K562 (cell line): ENCODE data around the gene COLQ. TPM values are rescaled to one million over a fixed set of nuclear protein-coding genes. Genes with fewer than 3 reads are reported as not detected.

Source experiments
- BCL6 ChIP-seq: fragments of 250-450 bp; sonication (Bioruptor Pico); IDR thresholded peaks from 2 replicates; pipeline ENCODE4 v1.4.0; 2020
- BRD9 ChIP-seq: fragments of 450-650 bp; IDR thresholded peaks from 2 replicates; pipeline ENCODE4 v1.6.1; 2018; ENCODE audit warnings: low read depth; ENCODE audit not compliant: partially characterized antibody
- CREM ChIP-seq: IDR thresholded peaks from 2 replicates; pipeline ENCODE4 v1.6.1; 2014; ENCODE audit warnings: antibody characterized with exemption, low read depth
- DDX20 ChIP-seq: fragments of 450-650 bp; IDR thresholded peaks from 2 replicates; pipeline ENCODE4 v1.6.1; 2016; ENCODE audit warnings: missing genetic modification characterization, low read depth, mild to moderate bottlenecking, missing compliant biosample characterization, moderate library complexity
- FOSL1 ChIP-seq: fragments of 200-800 bp; sonication (Bioruptor generic); conservative IDR thresholded peaks from 2 replicates; pipeline ENCODE4 v1.6.1; 2016; ENCODE audit warnings: missing genetic modification characterization, missing compliant biosample characterization
- FOXA1 ChIP-seq: fragments of 450-650 bp; IDR thresholded peaks from 2 replicates; pipeline ENCODE4 v1.6.1; 2016; ENCODE audit warnings: mild to moderate bottlenecking, borderline replicate concordance
- ILF3 ChIP-seq: fragments of 450-650 bp; IDR thresholded peaks from 2 replicates; pipeline ENCODE4 v1.6.1; 2018; ENCODE audit warnings: antibody characterized with exemption, mild to moderate bottlenecking, moderate library complexity, borderline replicate concordance
- MAZ ChIP-seq, 2 experiments: fragments of 450-650 bp in 1 of 2; sonication (generic) in 1 of 2; formaldehyde crosslinking; IDR thresholded peaks in 1 of 2; conservative IDR thresholded peaks in 1 of 2; 2 replicates each; pipeline versions ENCODE4 v1.4.0 to v1.5.0; 2020; ENCODE audit warnings: mild to moderate bottlenecking in 1 of 2, missing genetic modification reagents in 1 of 2
- NBN ChIP-seq: fragments of 450-650 bp; IDR thresholded peaks from 2 replicates; pipeline ENCODE4 v1.6.1; 2016; ENCODE audit warnings: low read depth, mild to moderate bottlenecking
- NR2F6 ChIP-seq: fragments of 450-650 bp; formaldehyde crosslinking; IDR thresholded peaks from 2 replicates; pipeline ENCODE4 v1.4.0; 2020; ENCODE audit warnings: mild to moderate bottlenecking
- NUFIP1 ChIP-seq: fragments of 450-650 bp; IDR thresholded peaks from 2 replicates; pipeline ENCODE4 v1.6.1; 2018; ENCODE audit not compliant: partially characterized antibody
- POU5F1 ChIP-seq: fragments of 150-350 bp; IDR thresholded peaks from 2 replicates; pipeline ENCODE4 v1.6.1; 2014; ENCODE audit warnings: borderline replicate concordance, low read length, low read depth, mild to moderate bottlenecking; ENCODE audit not compliant: partially characterized antibody
- RAD51 ChIP-seq: fragments of 450-650 bp; IDR thresholded peaks from 2 replicates; pipeline ENCODE4 v1.7.1; 2016; ENCODE audit warnings: low read depth, mild to moderate bottlenecking, borderline replicate concordance
- TGIF2 ChIP-seq: sonication (generic); formaldehyde crosslinking; IDR thresholded peaks from 2 replicates; pipeline ENCODE4 v1.8.1; 2022; ENCODE audit warnings: mild to moderate bottlenecking, missing genetic modification reagents, moderate library complexity
- THRAP3 ChIP-seq: fragments of 450-650 bp; IDR thresholded peaks from 2 replicates; pipeline ENCODE4 v1.6.1; 2016; ENCODE audit warnings: mild to moderate bottlenecking, inconsistent platforms, borderline replicate concordance
- TOE1 ChIP-seq, 2 experiments: fragments of 450-650 bp in 1 of 2; sonication (generic) in 1 of 2; formaldehyde crosslinking in 1 of 2; IDR thresholded peaks; 2 replicates each; pipeline versions ENCODE4 v1.7.1 to v1.8.0; 2016 to 2022; ENCODE audit warnings: borderline replicate concordance in 2 of 2, mild to moderate bottlenecking in 2 of 2, antibody characterized with exemption in 1 of 2, inconsistent platforms in 1 of 2, low read depth in 1 of 2, missing genetic modification reagents in 1 of 2, moderate library complexity in 1 of 2
- TSC22D4 ChIP-seq: fragments of 450-650 bp; IDR thresholded peaks from 2 replicates; pipeline ENCODE4 v1.6.1; 2016; ENCODE audit warnings: missing genetic modification characterization, missing biosample characterization, control low read depth
- ZBED1 ChIP-seq: IDR thresholded peaks from 2 replicates; pipeline ENCODE4 v1.6.1; 2014
- ZNF41 ChIP-seq: fragments of 250-450 bp; sonication (Bioruptor Pico); conservative IDR thresholded peaks from 2 replicates; pipeline ENCODE4 v1.4.0; 2020; ENCODE audit warnings: mild to moderate bottlenecking
- polyA plus RNA-seq, 8 experiments: library from polyadenylated mRNA; depleted of rRNA in 4 of 8; stranded (reverse) in 5 of 8; unstranded in 3 of 8; fragments of >200 nt; fragmentation: Nextera tagmentation in 2 of 8; fragmentation: Illumina TruSeq in 1 of 8; extraction: Ambion mirVana in 2 of 8; extraction: Trizol in 1 of 8; gene quantifications; 2 replicates each; pipeline versions ENCODE4 v1.2.1 to v1.2.3, GENCODE V29; 2011 to 2014; ENCODE audit warnings: inconsistent platforms in 1 of 8, missing spikeins in 1 of 8
- total RNA-seq, 7 experiments: library from RNA; depleted of rRNA in 6 of 7; stranded (reverse); fragments of >200 nt in 6 of 7; fragmentation: Illumina TruSeq in 2 of 7; extraction: Trizol in 2 of 7; gene quantifications; 2 replicates each; pipeline versions ENCODE4 v1.2.1 to v1.2.3, GENCODE V29; 2011 to 2021; ENCODE audit warnings: low replicate concordance in 1 of 7
- TF ChIP-seq, protein P1 (sequence below): sonication (generic); formaldehyde crosslinking; IDR thresholded peaks from 2 replicates; pipeline ENCODE4 v1.8.0; 2022; ENCODE audit warnings: missing genetic modification reagents, mild to moderate bottlenecking, borderline replicate concordance
- TF ChIP-seq, protein P2 (sequence below): fragments of 250-450 bp; sonication (Bioruptor Pico); IDR thresholded peaks from 2 replicates; pipeline ENCODE4 v1.8.0; 2022; ENCODE audit warnings: moderate library complexity, mild to moderate bottlenecking, inconsistent platforms
- TF ChIP-seq, protein P3 (sequence below): fragments of 250-450 bp; sonication (Bioruptor Pico); IDR thresholded peaks from 2 replicates; pipeline ENCODE4 v1.4.0; 2020

COLQ gene
- total and polyA plus RNA-seq, 9 of the 15 experiments (the other 6 are each of a cell fraction or from before 2014, with no cell fraction given) = 0.04 to 0.36 (median 0.27) TPM; not detected in 4

DNA sequence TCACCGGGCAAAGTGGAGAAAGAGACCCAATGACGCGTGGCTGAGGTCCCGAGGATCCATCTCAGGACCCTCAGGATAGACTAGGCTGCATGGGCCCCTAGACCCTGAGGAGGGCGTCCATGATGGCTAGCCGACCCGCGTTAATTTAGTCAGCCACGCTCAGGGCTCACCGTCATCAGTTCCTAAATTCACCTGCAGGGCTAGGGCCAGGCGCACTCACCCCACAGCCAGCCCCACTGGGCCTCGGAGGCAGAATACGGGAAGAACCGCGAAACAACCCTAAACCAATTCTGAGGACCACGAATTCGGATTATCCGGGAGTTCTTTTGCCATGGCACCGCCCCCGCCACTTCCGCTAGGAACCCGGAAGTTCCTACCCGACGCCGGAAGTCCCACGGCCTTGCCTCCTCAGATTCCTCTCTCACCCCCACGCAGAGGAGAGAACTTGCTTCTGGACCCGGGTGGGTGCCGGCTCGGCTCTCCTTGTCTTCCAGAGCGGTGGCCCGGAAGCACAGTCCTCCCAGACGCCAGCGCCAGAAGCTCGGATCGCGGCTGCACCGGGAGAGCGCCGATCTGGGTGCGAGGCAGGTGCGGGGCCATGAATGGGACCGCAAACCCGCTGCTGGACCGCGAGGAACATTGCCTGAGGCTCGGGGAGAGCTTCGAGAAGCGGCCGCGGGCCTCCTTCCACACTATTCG, 94.2 kb downstream of the COLQ start, which contains the start of the genes EAF1 and METTL6 (continued):
- TF ChIP-seq NBN = 0 out of 2 replicates have a peak, but pooled peaks have one; percentile 29
- 0 out of 2 replicates have a peak, but pooled peaks have one; percentile 12 for TF ChIP-seq BCL6
- no peak for TF ChIP-seq RAD51
- TF ChIP-seq NUFIP1 = no peak
- no peak for TF ChIP-seq TGIF2
- TF ChIP-seq POU5F1 = no peak
- peak; percentile 53; the same call in 1 of the 2 replicates for TF ChIP-seq THRAP3
- TF ChIP-seq, protein P1, sequence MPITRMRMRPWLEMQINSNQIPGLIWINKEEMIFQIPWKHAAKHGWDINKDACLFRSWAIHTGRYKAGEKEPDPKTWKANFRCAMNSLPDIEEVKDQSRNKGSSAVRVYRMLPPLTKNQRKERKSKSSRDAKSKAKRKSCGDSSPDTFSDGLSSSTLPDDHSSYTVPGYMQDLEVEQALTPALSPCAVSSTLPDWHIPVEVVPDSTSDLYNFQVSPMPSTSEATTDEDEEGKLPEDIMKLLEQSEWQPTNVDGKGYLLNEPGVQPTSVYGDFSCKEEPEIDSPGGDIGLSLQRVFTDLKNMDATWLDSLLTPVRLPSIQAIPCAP (CRISPR knock-in tag) = no peak
- TF ChIP-seq FOXA1 = no peak
- no peak for TF ChIP-seq BRD9
- TF ChIP-seq DDX20 = no peak
- no peak for TF ChIP-seq TSC22D4 (tag)
- TF ChIP-seq, protein P2, sequence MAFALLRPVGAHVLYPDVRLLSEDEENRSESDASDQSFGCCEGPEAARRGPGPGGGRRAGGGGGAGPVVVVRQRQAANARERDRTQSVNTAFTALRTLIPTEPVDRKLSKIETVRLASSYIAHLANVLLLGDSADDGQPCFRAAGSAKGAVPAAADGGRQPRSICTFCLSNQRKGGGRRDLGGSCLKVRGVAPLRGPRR (CRISPR knock-in tag) = no peak
- no peak for TF ChIP-seq FOSL1 (tag)
- TF ChIP-seq ILF3 = no peak
- TF ChIP-seq MAZ (CRISPR knock-in tag; conservative IDR thresholded peaks at IDR 0.05 in 1 of 2, IDR thresholded peaks at IDR 0.05 in 1 of 2) = peak; percentile 74 to 76
- no peak for TF ChIP-seq NR2F6 (CRISPR knock-in tag)
- TF ChIP-seq CREM = peak; percentile 74
- peak; percentile 70 for TF ChIP-seq TOE1 (IDR thresholded peaks at IDR 0.05; ENCODE audit: borderline replicate concordance)
- TF ChIP-seq TOE1 (CRISPR knock-in tag; IDR thresholded peaks at IDR 0.05; ENCODE audit: borderline replicate concordance, low read depth) = no peak; the same call in 1 of the 2 replicates
- TF ChIP-seq, protein P3, sequence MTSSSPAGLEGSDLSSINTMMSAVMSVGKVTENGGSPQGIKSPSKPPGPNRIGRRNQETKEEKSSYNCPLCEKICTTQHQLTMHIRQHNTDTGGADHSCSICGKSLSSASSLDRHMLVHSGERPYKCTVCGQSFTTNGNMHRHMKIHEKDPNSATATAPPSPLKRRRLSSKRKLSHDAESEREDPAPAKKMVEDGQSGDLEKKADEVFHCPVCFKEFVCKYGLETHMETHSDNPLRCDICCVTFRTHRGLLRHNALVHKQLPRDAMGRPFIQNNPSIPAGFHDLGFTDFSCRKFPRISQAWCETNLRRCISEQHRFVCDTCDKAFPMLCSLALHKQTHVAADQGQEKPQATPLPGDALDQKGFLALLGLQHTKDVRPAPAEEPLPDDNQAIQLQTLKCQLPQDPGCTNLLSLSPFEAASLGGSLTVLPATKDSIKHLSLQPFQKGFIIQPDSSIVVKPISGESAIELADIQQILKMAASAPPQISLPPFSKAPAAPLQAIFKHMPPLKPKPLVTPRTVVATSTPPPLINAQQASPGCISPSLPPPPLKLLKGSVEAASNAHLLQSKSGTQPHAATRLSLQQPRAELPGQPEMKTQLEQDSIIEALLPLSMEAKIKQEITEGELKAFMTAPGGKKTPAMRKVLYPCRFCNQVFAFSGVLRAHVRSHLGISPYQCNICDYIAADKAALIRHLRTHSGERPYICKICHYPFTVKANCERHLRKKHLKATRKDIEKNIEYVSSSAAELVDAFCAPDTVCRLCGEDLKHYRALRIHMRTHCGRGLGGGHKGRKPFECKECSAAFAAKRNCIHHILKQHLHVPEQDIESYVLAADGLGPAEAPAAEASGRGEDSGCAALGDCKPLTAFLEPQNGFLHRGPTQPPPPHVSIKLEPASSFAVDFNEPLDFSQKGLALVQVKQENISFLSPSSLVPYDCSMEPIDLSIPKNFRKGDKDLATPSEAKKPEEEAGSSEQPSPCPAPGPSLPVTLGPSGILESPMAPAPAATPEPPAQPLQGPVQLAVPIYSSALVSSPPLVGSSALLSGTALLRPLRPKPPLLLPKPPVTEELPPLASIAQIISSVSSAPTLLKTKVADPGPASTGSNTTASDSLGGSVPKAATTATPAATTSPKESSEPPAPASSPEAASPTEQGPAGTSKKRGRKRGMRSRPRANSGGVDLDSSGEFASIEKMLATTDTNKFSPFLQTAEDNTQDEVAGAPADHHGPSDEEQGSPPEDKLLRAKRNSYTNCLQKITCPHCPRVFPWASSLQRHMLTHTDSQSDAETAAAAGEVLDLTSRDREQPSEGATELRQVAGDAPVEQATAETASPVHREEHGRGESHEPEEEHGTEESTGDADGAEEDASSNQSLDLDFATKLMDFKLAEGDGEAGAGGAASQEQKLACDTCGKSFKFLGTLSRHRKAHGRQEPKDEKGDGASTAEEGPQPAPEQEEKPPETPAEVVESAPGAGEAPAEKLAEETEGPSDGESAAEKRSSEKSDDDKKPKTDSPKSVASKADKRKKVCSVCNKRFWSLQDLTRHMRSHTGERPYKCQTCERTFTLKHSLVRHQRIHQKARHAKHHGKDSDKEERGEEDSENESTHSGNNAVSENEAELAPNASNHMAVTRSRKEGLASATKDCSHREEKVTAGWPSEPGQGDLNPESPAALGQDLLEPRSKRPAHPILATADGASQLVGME (CRISPR knock-in tag) = no peak
- no peak for TF ChIP-seq ZNF41 (CRISPR knock-in tag)
- TF ChIP-seq ZBED1 = no peak
